ENCODE data around the gene MICAL2.

DNA sequence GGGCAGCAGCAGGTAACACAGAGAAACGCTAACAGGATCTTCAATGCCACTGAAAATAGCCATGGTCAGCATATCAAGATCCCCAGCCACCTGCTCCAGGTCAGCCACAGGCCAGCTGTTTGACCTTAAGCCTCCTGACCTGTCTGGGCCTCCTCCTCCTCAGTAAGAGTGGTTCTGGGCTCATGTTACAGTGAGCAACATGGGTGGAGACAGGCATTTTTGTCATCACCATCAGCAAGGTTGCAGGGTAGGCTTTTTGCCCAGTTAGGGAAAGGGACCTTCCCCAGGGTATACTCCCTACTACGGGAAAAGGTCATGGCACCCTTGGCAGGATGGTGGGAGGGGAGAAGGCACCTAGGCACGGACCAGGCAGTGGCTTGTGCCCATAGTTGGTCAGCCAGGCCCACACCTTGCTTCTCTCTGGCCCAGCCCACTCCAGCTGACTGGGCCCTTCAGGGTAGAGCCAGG lies 135.2 kb downstream of the MICAL2 start:
- TF ChIP-seq CTCF (IDR thresholded peaks at IDR 0.05) (no peak), POLR2A (IDR thresholded peaks at IDR 0.05) (no peak)
